A673 (cell line): Measurements from ENCODE around the gene NT5M.

Source experiments
- CTCF ChIP-seq: fragments of 300-800, 200-600 bp; sonication (generic); conservative IDR thresholded peaks from 2 replicates; pipeline ENCODE4 v1.5.1; 2017; ENCODE audit warnings: low read depth, mild to moderate bottlenecking, antibody characterized with exemption, low read length, moderate library complexity, mixed read lengths
- EZH2 ChIP-seq: fragments of 200-600 bp; sonication (generic); IDR thresholded peaks from 2 replicates; pipeline ENCODE4 v1.6.1; 2017; ENCODE audit warnings: borderline replicate concordance, low read depth, mild to moderate bottlenecking, mixed read lengths, antibody characterized with exemption, low read length; ENCODE audit not compliant: poor library complexity, severe bottlenecking

- TF ChIP-seq CTCF = no peak
- no peak for TF ChIP-seq EZH2
Measured at GRCh38 chr17:17328251-17328650, 25.1 kb downstream of the NT5M start.
